Measurements from ENCODE around the gene C16orf74. TPM values are rescaled to one million over a fixed set of nuclear protein-coding genes. Genes with fewer than 3 reads are reported as not detected.

The C16orf74 gene
- total and polyA plus RNA-seq, 2 of the 13 experiments (the other 11 are each of a cell fraction or from before 2014, with no cell fraction given) = 0.13 to 0.29 TPM

GRCh38 chr16:85681255-85681654, 69.6 kb downstream of the C16orf74 start:
- ChIA-PET POLR2A (no interaction called here), CTCF (ENCODE audit: low intra/inter-chr PET ratio, low total read pairs) (no interaction called here)
- ATAC-seq = no peak
- in situ Hi-C loops (cut with HindIII; ENCODE audit: extremely low pct_ligation_motif_present, low pct_unique_long_range_greater_than_20kb) = no loop called here
- Histone ChIP-seq H2AFZ (ENCODE audit: low read length) (no peak overlapping the region), H3K27me3 (ENCODE audit: control insufficient read depth in 1 of 2, insufficient read depth in 2 of 2, low read length in 2 of 2) (no peaks in the 10 kb centered on the region), H3K9me3 (ENCODE audit: low read length) (no peaks in the 10 kb centered on the region), H3K9ac (ENCODE audit: insufficient read depth, low read depth, low read length) (no peak overlapping the region), H3K79me2 (ENCODE audit: insufficient read depth, low read length) (peaks cover 2% of the 10 kb centered on the region), H3K4me2 (ENCODE audit: low read depth, low read length) (no peak overlapping the region), H4K20me1 (ENCODE audit: insufficient read depth, low read length) (no peaks in the 10 kb centered on the region; the same call in 1 of the 2 replicates), H3K4me3 (replicated peaks in 1 of 3; ENCODE audit: insufficient read depth in 1 of 3, low read depth in 2 of 3, low read length in 3 of 3) (no peak overlapping the region), H3K4me1 (ENCODE audit: insufficient read depth, low read length) (no peaks in the 10 kb centered on the region), H3K27ac (ENCODE audit: extremely low read length, insufficient read depth, low read length) (no peak overlapping the region), H3K36me3 (replicated peaks in 1 of 2; ENCODE audit: control insufficient read depth in 1 of 2, insufficient read depth in 2 of 2, low read length in 2 of 2) (peaks cover 18 to 64% of the 10 kb centered on the region in 2 experiments)
- TF ChIP-seq SMAD3 (CRISPR knock-in tag; IDR thresholded peaks at IDR 0.05) = no peak
- TF ChIP-seq PTBP1 (IDR thresholded peaks at IDR 0.05; ENCODE audit: low read depth, low read length, poor library complexity, severe bottlenecking) = no peak
- peak; percentile 22; the same call in 1 of the 2 replicates for TF ChIP-seq ATF7 (IDR thresholded peaks at IDR 0.05)
- TF ChIP-seq ATF7 (CRISPR knock-in tag; IDR thresholded peaks at IDR 0.05) = no peak
- no peak for TF ChIP-seq LBX2 (CRISPR knock-in tag; IDR thresholded peaks at IDR 0.05; ENCODE audit: borderline replicate concordance)
- no peak for TF ChIP-seq AHR (CRISPR knock-in tag; IDR thresholded peaks at IDR 0.05)
- TF ChIP-seq HNRNPL (IDR thresholded peaks at IDR 0.05; ENCODE audit: low read depth, low read length) = no peak
- no peak for TF ChIP-seq GATA4 (IDR thresholded peaks at IDR 0.05; ENCODE audit: borderline replicate concordance, low read depth)
- intact Hi-C loops (cut with micrococcal nuclease; ENCODE audit: unreplicated experiment) = no loop called here
- no peak for FAIRE-seq
- BruUV-seq (replicated peaks) = no TSS peak
- DNase-seq (ENCODE audit: low spot score) = no peak
- WGBS (ENCODE audit: low lambda C conversion rate) = 98% methylated on average over 8 of the region's 8 CpGs

GRCh38 chr16:85680352-85680944, 70.4 kb downstream of the C16orf74 start:
- H3K36me3 ChIP-seq (replicated peaks in 1 of 2; ENCODE audit: control insufficient read depth in 1 of 2, insufficient read depth in 2 of 2, low read length in 2 of 2) = peaks cover 19 to 72% of the 10 kb centered on the region in 2 experiments
- peak; percentile 11; the same call in 2 of the 3 replicates for ATAC-seq
- whole genome bisulfite sequencing (ENCODE audit: low lambda C conversion rate) = 97% methylated on average over 6 of the region's 6 CpGs
- no peak overlapping the region for H3K27ac ChIP-seq (ENCODE audit: extremely low read length, insufficient read depth, low read length)
- H3K9me3 ChIP-seq (ENCODE audit: low read length) = no peaks in the 10 kb centered on the region
- CTCF ChIA-PET (ENCODE audit: low intra/inter-chr PET ratio, low total read pairs) = no interaction called here
- H3K4me3 ChIP-seq (replicated peaks in 1 of 3; ENCODE audit: insufficient read depth in 1 of 3, low read depth in 2 of 3, low read length in 3 of 3) = no peak overlapping the region
- BruUV-seq (replicated peaks) = no TSS peak
- H3K27me3 ChIP-seq (ENCODE audit: control insufficient read depth in 1 of 2, insufficient read depth in 2 of 2, low read length in 2 of 2) = no peaks in the 10 kb centered on the region
- H2AFZ ChIP-seq (ENCODE audit: low read length) = no peak overlapping the region
- H3K4me1 ChIP-seq (ENCODE audit: insufficient read depth, low read length) = no peaks in the 10 kb centered on the region
- no peak for DNase-seq (ENCODE audit: low spot score)
- no peak for FAIRE-seq
- intact Hi-C loops (cut with micrococcal nuclease; ENCODE audit: unreplicated experiment) (no loop called here), in situ Hi-C loops (cut with HindIII; ENCODE audit: extremely low pct_ligation_motif_present, low pct_unique_long_range_greater_than_20kb) (no loop called here)
- no peaks in the 10 kb centered on the region; the same call in 1 of the 2 replicates for H4K20me1 ChIP-seq (ENCODE audit: insufficient read depth, low read length)
- no peak overlapping the region for H3K9ac ChIP-seq (ENCODE audit: insufficient read depth, low read depth, low read length)
- H3K79me2 ChIP-seq (ENCODE audit: insufficient read depth, low read length) = peaks cover 2% of the 10 kb centered on the region
- POLR2A ChIA-PET = no interaction called here
- TF ChIP-seq ZBTB21 (CRISPR knock-in tag; IDR thresholded peaks at IDR 0.05) = no peak
- no peak for TF ChIP-seq NAIF1 (CRISPR knock-in tag; IDR thresholded peaks at IDR 0.05; ENCODE audit: borderline replicate concordance)
- H3K4me2 ChIP-seq (ENCODE audit: low read depth, low read length) = no peak overlapping the region
